EH (cell line): ENCODE data around the gene GPR31.

Experiments used
- DNase-seq: peaks from one replicate; pipeline ENCODE4 v3.0.0-alpha.2; 2015; ENCODE audit warnings: low read depth

GPR31 gene

GRCh38 chr6:167139761-167140160 lies 18.0 kb downstream of the GPR31 start:
- no peak for DNase-seq

- no peak for DNase-seq
These were observed 19.9 kb downstream of the GPR31 start for GRCh38 chr6:167137881-167138280.

- no peak for DNase-seq
These were observed 20.7 kb downstream of the GPR31 start for GRCh38 chr6:167137081-167137480.

GRCh38 chr6:167136376-167136775 lies 21.4 kb downstream of the GPR31 start:
- DNase-seq: no peak

DNA sequence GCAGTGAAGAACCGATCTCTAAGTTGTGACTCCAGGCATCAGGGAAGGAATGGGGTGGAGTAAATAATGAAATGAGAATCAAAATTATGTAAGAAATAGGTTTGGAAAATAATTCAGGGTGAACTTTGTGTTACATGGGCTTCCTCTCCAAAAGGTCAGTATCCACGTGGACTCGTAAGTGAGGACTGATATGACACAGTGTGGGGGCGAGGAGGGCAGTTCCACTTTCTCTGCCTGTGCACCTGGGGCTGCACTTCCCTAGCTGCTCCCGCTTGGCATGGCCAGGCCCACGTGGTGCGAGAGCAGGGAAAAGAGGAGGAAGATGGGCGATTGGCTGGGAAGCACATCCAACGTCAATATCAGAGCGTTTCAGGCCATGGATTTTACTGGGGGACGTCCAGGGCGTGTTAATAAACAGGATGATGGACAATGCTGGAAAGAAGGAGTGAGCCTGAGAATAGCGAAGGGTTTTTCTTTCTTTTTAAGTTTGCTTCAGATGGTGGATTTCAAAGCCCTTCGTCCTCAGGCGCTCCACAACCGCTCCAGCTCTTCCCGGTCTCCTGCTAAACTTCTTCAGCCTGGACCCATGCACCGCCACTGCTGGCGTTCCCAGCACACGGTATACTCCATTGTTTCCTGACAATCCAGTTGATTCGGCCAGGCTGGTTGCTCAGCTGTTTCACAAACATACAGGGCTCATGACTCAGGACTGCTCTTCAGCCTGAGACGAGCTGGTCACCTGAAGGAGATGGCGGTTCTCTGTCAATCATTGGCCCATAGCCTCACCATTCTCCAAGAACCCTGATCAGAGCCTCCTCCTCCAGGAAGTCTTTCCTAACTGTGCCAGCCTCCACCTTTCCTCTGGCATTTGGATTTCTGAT lies 23.1 kb downstream of the GPR31 start:
- no peak for DNase-seq

- DNase-seq: no peak
These were observed 26.8 kb downstream of the GPR31 start for GRCh38 chr6:167130712-167131684.

DNA sequence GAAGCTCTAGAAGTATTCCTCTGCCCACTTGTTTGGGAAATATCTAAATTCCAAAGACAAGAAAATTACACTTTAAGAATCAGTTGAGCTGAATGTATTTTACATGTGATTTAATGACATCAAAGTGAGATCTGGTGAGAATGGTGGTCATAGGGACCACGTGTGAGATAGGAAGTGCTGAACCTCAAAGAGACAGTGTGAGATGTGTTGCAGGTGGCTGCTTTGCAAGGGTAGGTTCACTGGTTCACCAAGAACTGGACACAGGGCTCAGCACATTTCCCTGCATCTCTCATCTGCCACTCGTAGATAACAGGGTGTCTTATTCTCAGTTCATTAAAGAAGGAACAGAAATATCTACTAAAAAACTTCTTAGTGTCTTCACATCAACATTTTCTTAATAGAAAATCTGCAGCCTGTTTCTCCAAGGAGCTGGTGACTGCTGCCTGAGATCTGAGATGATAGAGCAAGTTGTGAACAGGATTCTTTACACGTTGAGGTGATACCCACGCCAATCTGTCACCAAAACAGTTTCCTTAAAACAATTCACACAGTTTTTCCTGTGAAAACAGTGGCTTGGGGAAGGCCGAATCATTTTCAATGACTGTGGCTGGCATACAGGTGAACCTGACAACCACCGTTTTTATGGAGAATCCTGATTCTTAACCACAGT lies 27.6 kb downstream of the GPR31 start:
- no peak for DNase-seq

GRCh38 chr6:167129562-167129961 lies 28.2 kb downstream of the GPR31 start:
- no peak for DNase-seq

DNA sequence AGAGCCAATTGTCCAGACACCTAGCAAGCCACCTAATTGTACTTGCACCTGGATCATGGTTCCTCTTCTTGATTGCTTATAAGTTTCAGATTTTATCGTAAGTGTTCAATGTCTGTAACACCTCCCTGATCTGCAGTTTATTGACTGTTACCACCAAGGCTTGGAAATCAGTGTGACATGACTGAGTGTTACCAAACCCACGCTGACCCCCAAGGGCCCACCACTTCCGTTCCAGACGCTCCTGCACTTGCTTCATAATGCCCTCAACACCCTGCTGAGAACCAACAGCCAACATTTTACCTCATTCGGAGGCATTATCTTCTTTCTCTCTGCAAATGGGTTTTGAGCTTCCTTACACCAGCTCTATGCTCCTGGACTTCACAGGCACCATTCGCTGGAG lies 28.6 kb downstream of the GPR31 start:
- no peak for DNase-seq

DNA sequence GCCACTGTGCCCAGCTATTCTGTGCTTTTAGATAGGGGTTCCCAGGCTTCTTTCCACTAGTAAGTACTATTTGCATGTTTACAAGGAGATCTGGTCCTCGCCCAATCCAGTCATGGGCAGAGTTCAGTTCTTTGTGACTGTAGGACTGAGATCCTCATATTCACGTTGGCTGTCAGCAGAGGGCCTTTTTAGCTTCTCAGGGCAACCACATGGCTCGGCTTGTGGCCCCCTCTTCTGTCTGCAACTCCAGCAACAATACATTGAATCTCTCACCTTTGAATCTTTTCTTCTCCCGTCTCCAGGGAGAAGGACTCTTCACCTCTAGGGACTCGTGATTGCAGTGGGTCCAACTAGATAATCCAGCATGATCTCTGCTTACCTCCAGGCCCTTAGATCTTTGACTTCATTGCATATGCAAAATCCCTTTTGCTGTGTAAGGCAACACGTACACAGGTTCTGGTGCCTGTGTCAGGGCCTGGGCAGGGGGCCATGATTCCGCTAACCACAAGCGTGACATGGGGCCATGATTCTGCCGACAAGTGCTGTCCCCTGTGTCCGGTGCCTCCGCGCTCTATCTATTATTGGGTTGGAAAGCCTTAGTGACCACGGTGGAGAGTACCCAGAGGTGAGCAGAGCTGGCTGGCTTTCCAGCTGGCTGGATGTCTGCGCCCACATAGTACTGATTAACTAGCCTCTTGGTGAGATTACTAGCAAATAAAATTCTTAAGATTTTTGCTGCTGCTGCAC lies 29.8 kb downstream of the GPR31 start:
- no peak for DNase-seq

DNA sequence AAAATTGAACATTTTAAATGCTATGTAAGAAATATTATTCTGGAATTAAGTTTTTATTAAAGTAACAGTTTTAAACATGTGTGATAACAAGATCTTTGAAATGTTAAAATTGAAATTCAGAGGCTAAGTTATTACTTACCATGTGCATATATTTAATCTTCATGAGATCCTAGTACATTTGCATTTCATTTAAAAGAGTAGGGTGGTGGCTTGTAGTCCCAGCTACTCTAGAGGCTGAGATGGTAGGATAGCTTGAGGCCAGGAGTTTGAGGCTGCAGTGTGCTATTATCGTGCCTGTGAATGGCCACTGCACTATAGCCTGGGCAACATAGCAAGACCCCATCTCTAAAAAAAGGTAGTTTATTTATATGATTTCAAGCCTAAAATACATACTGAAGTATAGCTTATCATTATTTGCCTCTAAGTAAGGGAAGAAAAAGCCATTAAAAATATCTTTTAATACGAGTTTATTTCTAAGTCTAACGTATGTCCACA lies 31.9 kb downstream of the GPR31 start:
- no peak for DNase-seq

GRCh38 chr6:167125410-167125809 lies 32.4 kb downstream of the GPR31 start:
- no peak for DNase-seq

- no peak for DNase-seq
These were observed 33.0 kb downstream of the GPR31 start for GRCh38 chr6:167124753-167125152.

GRCh38 chr6:167122827-167123657 lies 34.7 kb downstream of the GPR31 start, which contains the start of gene CCR6:
TSS of gene CCR6 (plus strand) at chr6:167123096. CDS start at chr6:167136135, 13,039 bp downstream.
- DNase-seq: no peak

DNA sequence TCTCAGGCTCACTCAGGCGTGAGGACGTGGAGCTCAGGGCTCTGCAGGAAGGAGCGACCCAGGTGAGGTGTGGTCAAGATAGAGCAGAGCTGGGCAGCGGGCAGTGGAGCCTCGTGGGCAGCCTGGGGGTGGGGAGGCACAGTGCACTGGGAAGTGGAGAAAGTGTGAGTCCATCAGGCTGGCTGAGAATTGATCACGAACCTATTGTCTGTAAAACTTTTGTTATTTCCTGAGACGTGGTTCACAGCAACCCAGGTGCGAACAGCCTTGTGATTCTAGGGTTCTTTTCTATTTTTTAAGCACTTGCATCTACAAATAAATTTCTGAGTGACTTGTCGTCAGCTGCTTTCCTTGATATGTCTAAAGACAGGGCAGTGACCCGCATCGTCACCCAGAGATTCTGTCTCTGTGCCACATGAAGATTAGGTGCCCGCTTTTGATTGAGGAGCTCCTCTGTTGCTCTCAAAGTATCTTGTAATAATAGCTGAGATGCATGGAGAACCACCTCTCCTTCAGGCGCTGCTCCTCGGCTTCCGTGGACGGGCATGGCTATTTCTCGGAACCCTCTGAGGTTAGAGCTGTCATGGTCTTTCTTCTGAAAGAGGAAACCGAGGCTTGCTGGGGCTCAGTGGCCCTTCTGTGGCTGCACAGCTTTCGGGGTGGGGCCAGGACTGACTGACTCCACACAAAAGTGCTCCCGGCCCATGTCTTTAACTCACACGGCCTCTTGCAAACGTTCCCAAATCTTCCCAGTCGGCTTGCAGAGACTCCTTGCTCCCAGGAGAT lies 35.5 kb downstream of the GPR31 start:
- DNase-seq: no peak

GRCh38 chr6:167121335-167121841 lies 36.4 kb downstream of the GPR31 start:
- DNase-seq: no peak

DNA sequence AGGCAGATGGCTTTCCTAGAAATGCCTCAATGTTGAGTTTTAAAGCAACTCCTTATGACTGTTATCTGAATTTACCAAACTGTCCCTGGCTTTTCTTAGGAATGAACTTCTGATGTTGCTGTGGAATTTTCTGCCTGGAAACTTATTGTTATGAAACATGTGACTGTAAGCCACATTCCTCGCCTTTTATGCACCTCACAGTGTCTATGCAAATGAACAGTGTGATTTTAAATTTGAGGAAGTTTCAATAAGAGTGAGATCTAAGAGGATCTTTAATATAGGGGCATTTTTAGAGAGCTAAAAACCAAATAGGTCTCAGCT lies 37.2 kb downstream of the GPR31 start:
- no peak for DNase-seq

DNA sequence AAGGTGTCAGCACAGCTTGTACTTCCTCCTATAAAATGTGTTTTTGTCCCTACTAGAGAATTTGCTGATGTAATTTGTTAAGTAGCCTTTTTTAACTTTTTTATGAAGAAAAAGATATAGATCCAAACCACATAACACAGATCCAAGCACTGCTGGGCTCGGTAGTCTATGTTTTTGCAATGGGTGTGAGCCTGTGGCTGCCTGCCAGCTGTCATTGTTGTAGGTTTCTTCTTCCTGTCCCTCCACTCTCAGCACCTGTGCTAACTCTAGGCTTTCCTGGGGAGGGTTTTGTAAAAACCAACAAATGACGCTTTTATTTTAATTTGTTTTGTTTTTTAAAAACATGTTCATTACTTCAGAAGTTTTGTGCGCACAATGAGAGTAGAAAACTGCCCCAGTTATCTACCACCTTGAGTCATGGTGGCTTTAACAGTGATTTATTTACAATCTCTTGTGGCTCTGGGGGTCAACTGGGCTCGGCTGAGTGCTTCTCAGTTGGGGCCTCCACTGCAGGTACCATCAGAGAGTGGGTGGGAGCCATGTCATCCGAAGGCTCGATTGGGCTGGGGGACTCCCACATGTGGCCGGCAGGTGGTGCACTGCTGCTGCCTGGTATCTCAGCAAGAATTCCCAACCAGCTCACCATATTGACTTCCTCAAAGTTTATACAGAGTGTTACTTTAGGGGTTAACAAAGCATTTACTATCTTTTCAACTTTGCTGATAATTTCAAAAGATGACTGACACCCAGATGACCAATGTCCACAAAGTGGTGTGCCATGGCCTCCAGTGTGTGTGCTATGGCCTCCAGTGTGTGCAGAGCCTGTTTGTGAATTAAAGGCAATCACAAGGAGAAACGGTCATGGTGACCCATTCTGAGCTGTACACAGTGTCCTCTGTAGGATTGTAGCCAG lies 37.9 kb downstream of the GPR31 start:
- DNase-seq: no peak
